ENCODE results near the gene ZPLD1.

ZPLD1 gene

GRCh38 chr3:102400766-102401165 lies 34.0 kb upstream of the ZPLD1 start:
- no peak for TF ChIP-seq CTCF (IDR thresholded peaks at IDR 0.05)

- no peak for TF ChIP-seq CTCF (IDR thresholded peaks at IDR 0.05)
Observed at GRCh38 chr3:102410616-102411015, 24.2 kb upstream of the ZPLD1 start.

- no peak for TF ChIP-seq CTCF (IDR thresholded peaks at IDR 0.05)
Observed at GRCh38 chr3:102415553-102415952, 19.3 kb upstream of the ZPLD1 start.

- no peak for TF ChIP-seq CTCF (IDR thresholded peaks at IDR 0.05)
Observed at GRCh38 chr3:102419786-102420185, 15.0 kb upstream of the ZPLD1 start.

GRCh38 chr3:102441832-102442231 lies 7.0 kb downstream of the ZPLD1 start:
- no peak for TF ChIP-seq CTCF (IDR thresholded peaks at IDR 0.05)

GRCh38 chr3:102443021-102443420 lies 8.2 kb downstream of the ZPLD1 start:
- no peak for TF ChIP-seq CTCF (IDR thresholded peaks at IDR 0.05)

- TF ChIP-seq CTCF (IDR thresholded peaks at IDR 0.05): no peak
Observed at GRCh38 chr3:102444101-102444500, 9.3 kb downstream of the ZPLD1 start.

- no peak for TF ChIP-seq CTCF (IDR thresholded peaks at IDR 0.05)
Observed at GRCh38 chr3:102447272-102447671, 12.5 kb downstream of the ZPLD1 start.

All from LNCAP (cell line).